Cerebellar cortex (tissue), 1 donor: Measurements from ENCODE around the gene PHLDB2.

Experiments
- DNase-seq: peaks from one replicate; pipeline ENCODE4 v3.0.0-alpha.2; 2015; ENCODE audit warnings: low spot score

The PHLDB2 gene

DNA sequence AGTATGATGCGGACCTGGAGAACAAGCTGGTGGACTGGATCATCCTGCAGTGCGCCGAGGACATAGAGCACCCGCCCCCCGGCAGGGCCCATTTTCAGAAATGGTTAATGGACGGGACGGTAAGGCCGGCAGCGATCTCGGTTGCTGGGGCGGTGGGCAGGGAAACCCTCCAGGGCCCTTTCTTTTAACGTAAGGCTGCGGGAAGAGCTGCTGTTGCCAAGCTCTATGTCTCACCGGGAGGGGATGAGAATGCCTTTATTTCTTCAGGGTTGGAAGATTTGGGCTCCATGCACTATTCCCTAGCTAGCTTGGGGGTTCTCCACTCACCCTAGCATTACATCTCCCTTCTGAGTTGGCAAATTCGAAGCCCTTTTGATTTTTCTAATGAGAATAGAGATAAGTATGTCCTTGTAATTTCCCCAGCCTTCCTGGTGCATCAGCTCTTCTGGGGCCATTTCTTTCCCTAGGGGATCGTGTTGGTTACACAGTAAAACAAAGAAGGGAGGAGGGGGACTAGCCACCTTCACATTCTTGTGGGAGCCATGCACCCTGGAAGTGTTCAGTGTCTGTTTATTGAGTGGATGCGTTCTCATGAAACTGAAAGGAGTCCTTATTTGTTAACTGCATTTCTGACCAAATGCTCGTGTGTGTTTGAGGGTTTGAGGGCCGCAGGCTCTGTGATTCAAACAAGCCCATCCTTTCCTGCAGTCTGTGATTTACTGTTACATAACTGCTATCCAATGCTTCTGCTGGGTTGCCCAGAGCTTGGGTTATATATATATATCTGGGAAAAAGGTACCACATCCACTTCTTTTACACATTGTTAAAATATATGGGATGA lies 140.6 kb downstream of the PHLDB2 start:
- DNase-seq: peak; percentile 84

GRCh38 chr3:112000367-112000771 lies 141.3 kb downstream of the PHLDB2 start:
- peak; percentile 67 for DNase-seq

GRCh38 chr3:112000966-112001365 lies 141.9 kb downstream of the PHLDB2 start:
- peak; percentile 44 for DNase-seq

GRCh38 chr3:112001526-112001925 lies 142.5 kb downstream of the PHLDB2 start:
- peak; percentile 59 for DNase-seq

DNA sequence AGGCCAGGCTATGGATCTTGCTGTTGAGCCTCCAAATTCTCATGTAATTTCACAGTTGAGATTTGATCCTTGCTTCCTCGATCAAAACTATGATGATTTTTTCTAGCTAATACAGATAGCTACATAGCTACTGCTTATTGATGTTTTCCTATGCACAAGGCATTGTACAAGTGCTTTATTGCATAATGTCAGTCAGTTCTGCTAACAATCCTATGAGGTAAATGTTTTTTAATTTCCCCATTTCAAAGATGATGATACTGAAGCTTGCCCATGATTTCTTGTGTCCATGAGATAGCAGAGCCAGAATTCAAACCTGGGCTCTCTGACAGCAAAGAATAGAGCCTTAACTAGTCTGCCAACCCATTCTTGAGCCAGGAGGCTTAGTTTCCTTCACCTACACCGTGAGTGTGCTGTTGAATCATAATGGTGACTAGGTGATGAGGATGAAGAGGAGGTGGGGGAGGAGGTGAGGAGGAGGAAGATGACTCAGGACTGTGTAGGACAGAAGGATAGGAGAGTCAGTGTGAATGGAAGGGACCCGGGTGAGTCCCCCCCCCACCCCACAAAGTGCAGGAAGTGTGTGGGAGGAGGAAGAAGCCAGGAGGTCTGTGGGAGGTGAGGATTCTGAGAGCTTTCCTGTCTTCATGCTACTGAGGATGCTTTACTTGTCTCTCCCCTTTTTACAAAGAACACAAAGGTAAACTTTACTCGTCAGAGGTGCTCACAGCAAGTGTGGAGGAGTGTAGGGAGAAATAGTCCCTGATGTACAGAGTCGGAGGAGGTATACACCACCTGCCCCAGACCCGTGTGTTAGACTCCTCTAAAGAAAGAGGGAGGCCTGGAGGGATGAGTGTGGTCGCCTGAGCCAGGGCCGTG lies 143.3 kb downstream of the PHLDB2 start:
- DNase-seq: no peak

- DNase-seq: no peak
These were observed 144.4 kb downstream of the PHLDB2 start for GRCh38 chr3:112003321-112004080.

- no peak for DNase-seq
These were observed 145.1 kb downstream of the PHLDB2 start for GRCh38 chr3:112004187-112004586.

DNA sequence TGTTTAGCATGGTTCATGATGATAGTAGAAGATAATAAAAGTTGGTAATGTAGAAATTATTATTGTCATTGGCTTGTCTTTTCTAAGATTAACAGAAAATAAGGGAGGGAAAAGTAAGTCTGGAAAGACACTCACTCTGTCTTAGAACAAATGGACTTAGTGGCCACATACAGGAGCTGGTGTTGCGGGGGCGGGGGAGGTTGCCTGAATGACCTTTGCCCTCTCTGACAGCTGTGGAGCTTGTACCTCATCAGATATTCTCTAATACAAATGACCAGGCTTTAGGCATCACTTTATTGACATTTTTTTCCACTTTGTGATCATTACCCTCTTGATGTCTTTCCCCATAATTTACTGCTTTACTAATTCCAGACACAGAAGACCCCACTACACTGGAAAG lies 145.6 kb downstream of the PHLDB2 start:
- DNase-seq: no peak

- DNase-seq: no peak
These were observed 146.1 kb downstream of the PHLDB2 start for GRCh38 chr3:112005091-112005672.

DNA sequence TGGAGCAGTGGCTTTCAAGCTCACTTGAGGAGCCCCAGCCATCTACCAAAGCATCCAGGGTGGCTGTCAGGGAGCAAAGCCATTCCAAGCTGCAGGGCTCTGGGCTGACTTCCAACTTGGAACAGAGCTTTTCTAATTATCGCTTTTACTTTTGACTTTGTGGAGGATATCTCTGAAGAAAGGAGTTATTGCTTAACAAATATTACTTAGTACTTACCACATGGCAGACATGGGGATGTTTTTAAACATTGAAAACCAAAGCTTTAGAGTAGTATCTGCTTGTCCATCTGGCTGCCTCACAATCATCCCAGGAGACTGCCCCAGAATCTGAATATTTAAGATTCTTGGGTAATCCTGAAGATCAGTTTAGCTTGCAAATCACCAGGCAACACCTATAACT lies 148.6 kb downstream of the PHLDB2 start:
- peak; percentile 37 for DNase-seq

- no peak for DNase-seq
These were observed 150.6 kb downstream of the PHLDB2 start for GRCh38 chr3:112009670-112010069.

DNA sequence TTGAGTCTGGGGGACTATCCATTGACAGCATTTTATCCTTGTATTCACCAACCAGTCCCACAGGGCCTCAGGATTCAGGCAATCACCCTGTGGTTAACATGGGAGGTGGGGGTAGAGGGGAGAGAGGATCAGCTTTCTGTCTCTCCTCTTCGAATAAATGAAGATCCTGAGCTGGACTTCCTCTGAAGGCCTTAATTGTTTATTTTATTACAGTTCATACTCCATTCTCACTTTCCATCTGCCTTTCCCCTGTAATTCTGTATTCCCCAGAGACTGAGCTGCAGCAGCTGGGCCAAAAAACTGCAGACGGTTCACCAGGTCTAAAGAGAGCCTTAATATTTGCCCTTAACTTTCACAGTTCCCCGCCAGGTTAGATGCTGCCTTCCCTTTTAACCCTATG lies 151.6 kb downstream of the PHLDB2 start:
- DNase-seq: no peak

GRCh38 chr3:112011376-112011940 lies 152.4 kb downstream of the PHLDB2 start:
- DNase-seq: no peak

DNA sequence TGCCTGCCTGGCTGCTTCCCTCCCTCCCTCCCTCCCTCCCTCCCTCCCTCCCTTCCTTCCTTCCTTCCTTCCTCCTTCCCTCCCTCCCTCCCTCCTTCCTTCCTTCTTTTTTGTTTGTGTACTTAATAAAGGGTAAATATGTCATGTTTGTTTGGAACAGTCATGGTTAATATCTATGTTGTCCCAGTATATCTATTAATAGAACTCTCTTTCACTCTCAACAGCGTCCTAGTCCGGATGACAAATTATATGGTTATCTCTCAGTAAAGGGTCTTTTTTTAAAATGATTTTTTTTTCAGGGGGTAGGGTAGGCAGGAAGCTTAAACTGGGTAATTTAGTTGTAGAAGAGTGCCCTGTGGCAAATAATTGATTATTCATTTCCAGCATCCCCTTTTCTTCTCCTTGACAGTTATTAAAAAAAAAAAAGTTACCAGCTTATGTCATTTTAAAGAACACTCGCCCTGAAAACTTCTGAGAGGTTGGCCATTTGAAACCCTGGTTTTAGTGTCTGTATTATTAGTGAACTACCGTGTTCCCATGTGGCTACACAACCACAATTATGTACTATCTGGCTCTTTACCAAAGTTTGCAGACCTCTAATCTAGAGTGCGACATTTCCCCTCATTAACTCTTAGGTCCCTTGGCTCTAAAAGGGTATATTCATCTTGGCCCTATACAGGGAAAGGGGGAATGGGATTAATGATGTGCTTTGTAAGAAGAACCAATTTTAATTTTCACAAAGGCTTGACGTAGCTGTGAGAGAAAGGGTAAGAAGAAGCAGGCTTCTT lies 153.3 kb downstream of the PHLDB2 start:
- DNase-seq: no peak

- peak; percentile 89 for DNase-seq
These were observed 154.2 kb downstream of the PHLDB2 start for GRCh38 chr3:112013058-112013783.

DNA sequence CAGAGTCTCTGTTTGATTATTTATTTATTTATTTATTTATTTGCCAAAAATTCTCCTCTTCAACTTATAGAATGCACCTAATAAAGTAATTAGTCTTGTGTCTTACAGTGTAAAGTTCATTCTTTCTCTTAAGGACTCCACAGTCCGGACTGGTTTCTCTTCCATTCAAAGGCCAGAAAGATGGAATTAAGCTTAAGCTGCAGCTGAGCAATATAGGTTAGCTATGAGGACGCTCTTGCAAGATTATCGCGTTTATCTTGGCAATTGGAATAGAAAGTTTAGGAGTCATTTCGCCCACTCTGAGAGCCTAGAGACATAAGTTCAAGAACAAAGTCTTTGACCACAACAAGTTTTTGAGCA lies 154.7 kb downstream of the PHLDB2 start:
- DNase-seq: no peak

- DNase-seq: no peak
These were observed 158.0 kb downstream of the PHLDB2 start for GRCh38 chr3:112017091-112017490.

DNA sequence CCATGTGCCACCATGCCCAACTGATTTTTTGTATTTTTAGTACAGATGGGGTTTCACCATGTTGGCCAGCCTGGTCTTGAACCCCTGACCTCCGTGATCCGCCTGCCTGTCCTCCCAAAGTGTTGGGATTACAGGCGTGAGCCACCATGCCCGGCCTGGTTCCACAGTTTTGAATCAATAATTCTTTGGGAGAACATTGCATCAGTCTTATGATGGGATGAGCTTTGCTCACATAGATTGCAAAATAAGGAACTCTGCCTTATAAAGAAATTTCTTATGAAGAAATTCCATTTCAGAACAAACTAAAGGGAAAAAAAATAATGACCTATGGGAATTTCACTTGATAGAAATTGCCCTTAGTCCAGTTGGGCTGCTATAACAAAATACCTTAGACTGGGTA lies 159.6 kb downstream of the PHLDB2 start:
- DNase-seq: no peak

- no peak for DNase-seq
These were observed 160.7 kb downstream of the PHLDB2 start for GRCh38 chr3:112019716-112020115.

DNA sequence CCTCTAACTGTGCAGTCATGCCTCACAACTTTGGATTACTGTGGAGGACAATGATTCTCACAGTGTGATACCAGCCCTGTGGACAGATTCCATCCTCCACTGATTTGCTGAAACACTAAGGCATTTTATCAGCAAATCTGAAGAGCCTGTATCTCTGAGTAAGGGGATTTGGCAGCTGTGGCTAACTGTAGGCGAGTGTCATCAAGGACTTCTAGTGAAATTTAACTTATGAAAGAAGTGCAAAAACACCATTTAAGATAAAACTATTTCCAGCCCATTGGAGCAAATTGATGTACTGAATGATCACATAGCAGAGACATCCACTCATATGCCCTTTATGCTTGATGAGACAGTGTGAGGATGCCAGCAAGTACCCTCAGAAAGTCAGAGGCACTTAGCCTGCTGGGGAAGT lies 161.6 kb downstream of the PHLDB2 start:
- DNase-seq: no peak
